Measurements from ENCODE around the gene NPRL2. TPM values are rescaled to one million over a fixed set of nuclear protein-coding genes. Genes with fewer than 3 reads are reported as not detected.

The NPRL2 gene
- total RNA-seq, 1 experiment from 2014 or later: 24.1 TPM

GRCh38 chr3:50365080-50365841 lies 14.7 kb upstream of the NPRL2 start:
- ChIA-PET POLR2A (ENCODE audit: unreplicated experiment) (no interaction called here), CTCF (no interaction called here)
- Histone ChIP-seq H3K4me2 (no peak overlapping the region), H2AFZ (no peak overlapping the region), H3K79me2 (ENCODE audit: low read depth) (no peaks in the 10 kb centered on the region), H3K9me2 (ENCODE audit: insufficient read depth) (no peaks in the 10 kb centered on the region), H3K27ac (no peak overlapping the region), H3F3A (ENCODE audit: insufficient read depth, low read depth) (no peaks in the 10 kb centered on the region), H3K4me1 (replicated peaks; ENCODE audit: insufficient read depth) (no peaks in the 10 kb centered on the region), H3K36me3 (ENCODE audit: low read depth) (no peaks in the 10 kb centered on the region), H3K9me3 (ENCODE audit: insufficient read depth, low read depth) (no peaks in the 10 kb centered on the region), H4K20me1 (ENCODE audit: insufficient read depth) (no peaks in the 10 kb centered on the region), H3K27me3 (ENCODE audit: insufficient read depth, low read depth) (peaks cover 10% of the 10 kb centered on the region), H3K4me3 (no peak overlapping the region)
- DNase-seq: no peak
- no peak for TF ChIP-seq CTCF (conservative IDR thresholded peaks at IDR 0.05)
- TF ChIP-seq EZH2 (IDR thresholded peaks at IDR 0.05; ENCODE audit: low read depth): no peak
- intact Hi-C loops (cut with micrococcal nuclease; ENCODE audit: unreplicated experiment): no loop called here
- no TSS peak for BruUV-seq (replicated peaks)

- H3K4me2 ChIP-seq: no peak overlapping the region
- no peaks in the 10 kb centered on the region for H3K9me2 ChIP-seq (ENCODE audit: insufficient read depth)
- no TSS peak for BruUV-seq (replicated peaks)
- no peak for DNase-seq
- peaks cover 10% of the 10 kb centered on the region for H3K27me3 ChIP-seq (ENCODE audit: insufficient read depth, low read depth)
- POLR2A ChIA-PET (ENCODE audit: unreplicated experiment): no interaction called here
- CTCF ChIA-PET: no interaction called here
- no peaks in the 10 kb centered on the region for H3K79me2 ChIP-seq (ENCODE audit: low read depth)
- no peak overlapping the region for H2AFZ ChIP-seq
- no peaks in the 10 kb centered on the region; the same call in 1 of the 2 replicates for H3K4me1 ChIP-seq (replicated peaks; ENCODE audit: insufficient read depth)
- no peak overlapping the region for H3K27ac ChIP-seq
- intact Hi-C loops (cut with micrococcal nuclease; ENCODE audit: unreplicated experiment): no loop called here
- TF ChIP-seq EZH2 (IDR thresholded peaks at IDR 0.05; ENCODE audit: low read depth) (no peak), CTCF (conservative IDR thresholded peaks at IDR 0.05) (no peak)
- H4K20me1 ChIP-seq (ENCODE audit: insufficient read depth): no peaks in the 10 kb centered on the region
- H3K9me3 ChIP-seq (ENCODE audit: insufficient read depth, low read depth): no peaks in the 10 kb centered on the region
- no peaks in the 10 kb centered on the region for H3K36me3 ChIP-seq (ENCODE audit: low read depth)
- no peak overlapping the region for H3K4me3 ChIP-seq
- H3F3A ChIP-seq (ENCODE audit: insufficient read depth, low read depth): no peaks in the 10 kb centered on the region
Measured at GRCh38 chr3:50364573-50365079, 14.1 kb upstream of the NPRL2 start.

GRCh38 chr3:50359760-50360110 lies 9.2 kb upstream of the NPRL2 start:
- DNase-seq: no peak
- peak overlapping the region; percentile 89 for H3K4me2 ChIP-seq
- intact Hi-C loops (cut with micrococcal nuclease; ENCODE audit: unreplicated experiment): loop anchor here (1.0 to 5.0 kb wide), 2 partner anchors 8 to 1028 kb away; partner anchors contain the start of gene MANF
- H3K27me3 ChIP-seq (ENCODE audit: insufficient read depth, low read depth): no peaks in the 10 kb centered on the region
- H3F3A ChIP-seq (ENCODE audit: insufficient read depth, low read depth): no peaks in the 10 kb centered on the region; the same call in 1 of the 2 replicates
- H3K27ac ChIP-seq: no peak overlapping the region
- peaks cover 38% of the 10 kb centered on the region for H3K79me2 ChIP-seq (ENCODE audit: low read depth)
- peak overlapping the region; percentile 86; the same call in 1 of the 2 replicates for H3K4me3 ChIP-seq
- peaks cover 27% of the 10 kb centered on the region for H3K4me1 ChIP-seq (replicated peaks; ENCODE audit: insufficient read depth)
- TSS peak; percentile 22 for BruUV-seq (replicated peaks)
- H4K20me1 ChIP-seq (ENCODE audit: insufficient read depth): peaks cover 22% of the 10 kb centered on the region
- 0 out of 2 replicates have a peak, but pooled peaks cover 4% of the 10 kb centered on the region for H3K36me3 ChIP-seq (ENCODE audit: low read depth)
- ChIA-PET CTCF (no interaction called here), POLR2A (ENCODE audit: unreplicated experiment) (interaction anchor here (0.5 to 0.8 kb wide), 2 partner anchors 10 to 1885 kb away, joined by 4 read pairs; no protein-coding TSS in a partner anchor)
- H3K9me2 ChIP-seq (ENCODE audit: insufficient read depth): no peaks in the 10 kb centered on the region
- no peaks in the 10 kb centered on the region for H3K9me3 ChIP-seq (ENCODE audit: insufficient read depth, low read depth)
- H2AFZ ChIP-seq: peak overlapping the region; percentile 90
- no peak for TF ChIP-seq CTCF (conservative IDR thresholded peaks at IDR 0.05)
- no peak for TF ChIP-seq EZH2 (IDR thresholded peaks at IDR 0.05; ENCODE audit: low read depth)

All from PC-9 (cell line).